GM13976 (cell line): ENCODE measurements around the gene HIRIP3.

Source experiments
- DNase-seq: peaks from one replicate; pipeline ENCODE4 v3.0.0; 2012; ENCODE audit warnings: low spot score
- in situ Hi-C: fragments of 300-500 bp; cut with MboI; formaldehyde crosslinking; loops from one replicate; pipeline ENCODE4 v1.12.0; 2022; ENCODE audit warnings: low sequenced_read_pairs, mixed read lengths, inconsistent platforms; ENCODE audit not compliant: unreplicated experiment
- TF ChIP-seq, protein P1 (sequence below): IDR thresholded peaks from 2 replicates; pipeline ENCODE4 v1.5.1; 2012; ENCODE audit warnings: borderline replicate concordance, mild to moderate bottlenecking; ENCODE audit not compliant: insufficient read depth; ENCODE audit errors: extremely low read depth, missing control alignments, control extremely low read depth

Gene HIRIP3

GRCh38 chr16:30009990-30010843, 14.8 kb upstream of the HIRIP3 start:
- in situ Hi-C loops: loop anchor here (25.0 kb wide), 1 partner anchor 323 kb away; the partner anchor contains the start of gene QPRT
- DNase-seq: no peak
- TF ChIP-seq, protein P1, sequence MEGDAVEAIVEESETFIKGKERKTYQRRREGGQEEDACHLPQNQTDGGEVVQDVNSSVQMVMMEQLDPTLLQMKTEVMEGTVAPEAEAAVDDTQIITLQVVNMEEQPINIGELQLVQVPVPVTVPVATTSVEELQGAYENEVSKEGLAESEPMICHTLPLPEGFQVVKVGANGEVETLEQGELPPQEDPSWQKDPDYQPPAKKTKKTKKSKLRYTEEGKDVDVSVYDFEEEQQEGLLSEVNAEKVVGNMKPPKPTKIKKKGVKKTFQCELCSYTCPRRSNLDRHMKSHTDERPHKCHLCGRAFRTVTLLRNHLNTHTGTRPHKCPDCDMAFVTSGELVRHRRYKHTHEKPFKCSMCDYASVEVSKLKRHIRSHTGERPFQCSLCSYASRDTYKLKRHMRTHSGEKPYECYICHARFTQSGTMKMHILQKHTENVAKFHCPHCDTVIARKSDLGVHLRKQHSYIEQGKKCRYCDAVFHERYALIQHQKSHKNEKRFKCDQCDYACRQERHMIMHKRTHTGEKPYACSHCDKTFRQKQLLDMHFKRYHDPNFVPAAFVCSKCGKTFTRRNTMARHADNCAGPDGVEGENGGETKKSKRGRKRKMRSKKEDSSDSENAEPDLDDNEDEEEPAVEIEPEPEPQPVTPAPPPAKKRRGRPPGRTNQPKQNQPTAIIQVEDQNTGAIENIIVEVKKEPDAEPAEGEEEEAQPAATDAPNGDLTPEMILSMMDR: no peak

DNA sequence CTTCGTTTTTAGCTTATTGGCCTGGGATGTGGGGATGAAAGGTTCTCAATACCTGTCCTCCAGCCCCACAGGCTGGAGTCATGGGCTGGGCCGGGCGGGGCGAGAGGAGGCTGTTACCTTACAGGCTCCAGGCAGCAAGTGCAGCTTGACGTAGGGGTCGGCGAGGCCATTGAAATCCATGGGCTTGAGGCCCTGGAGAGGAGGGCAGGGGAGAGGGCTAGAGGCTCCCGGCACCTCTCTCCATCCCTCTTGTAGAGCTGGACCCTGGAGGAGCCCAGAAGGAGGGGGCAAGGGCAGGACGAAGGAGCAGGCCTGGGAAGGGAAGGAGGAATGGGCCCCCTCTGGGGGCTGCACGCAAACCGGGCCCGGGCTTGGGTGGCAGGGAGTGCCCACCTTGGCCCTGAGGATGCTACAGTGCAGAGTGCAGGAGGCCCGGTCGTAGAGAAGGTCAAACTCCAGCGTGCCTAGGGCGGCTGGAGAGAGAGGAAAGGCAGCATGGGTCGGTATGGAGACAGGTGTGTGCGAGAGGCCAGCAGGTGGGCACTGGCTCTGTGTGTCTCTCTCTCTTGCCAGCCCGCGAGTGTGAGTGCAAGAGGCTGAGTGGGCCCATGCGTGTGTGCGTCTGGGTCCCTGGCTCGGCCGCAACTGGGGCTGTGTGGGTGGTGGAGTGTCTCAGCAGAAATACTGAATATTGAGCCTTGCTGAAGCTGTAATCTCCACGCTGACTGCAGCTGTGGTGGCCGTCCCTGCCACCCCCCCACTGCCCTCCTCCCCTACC, 13.9 kb upstream of the HIRIP3 start:
- in situ Hi-C loops: loop anchor here (25.0 kb wide), 1 partner anchor 322 kb away; the partner anchor contains the start of gene QPRT
- TF ChIP-seq, protein P1: no peak
- no peak for DNase-seq

- in situ Hi-C loops: loop anchor here (25.0 kb wide), 1 partner anchor 320 kb away; the partner anchor contains the start of gene QPRT
- TF ChIP-seq, protein P1: no peak
- no peak for DNase-seq
Measured at GRCh38 chr16:30007378-30007895, 12.0 kb upstream of the HIRIP3 start.

DNA sequence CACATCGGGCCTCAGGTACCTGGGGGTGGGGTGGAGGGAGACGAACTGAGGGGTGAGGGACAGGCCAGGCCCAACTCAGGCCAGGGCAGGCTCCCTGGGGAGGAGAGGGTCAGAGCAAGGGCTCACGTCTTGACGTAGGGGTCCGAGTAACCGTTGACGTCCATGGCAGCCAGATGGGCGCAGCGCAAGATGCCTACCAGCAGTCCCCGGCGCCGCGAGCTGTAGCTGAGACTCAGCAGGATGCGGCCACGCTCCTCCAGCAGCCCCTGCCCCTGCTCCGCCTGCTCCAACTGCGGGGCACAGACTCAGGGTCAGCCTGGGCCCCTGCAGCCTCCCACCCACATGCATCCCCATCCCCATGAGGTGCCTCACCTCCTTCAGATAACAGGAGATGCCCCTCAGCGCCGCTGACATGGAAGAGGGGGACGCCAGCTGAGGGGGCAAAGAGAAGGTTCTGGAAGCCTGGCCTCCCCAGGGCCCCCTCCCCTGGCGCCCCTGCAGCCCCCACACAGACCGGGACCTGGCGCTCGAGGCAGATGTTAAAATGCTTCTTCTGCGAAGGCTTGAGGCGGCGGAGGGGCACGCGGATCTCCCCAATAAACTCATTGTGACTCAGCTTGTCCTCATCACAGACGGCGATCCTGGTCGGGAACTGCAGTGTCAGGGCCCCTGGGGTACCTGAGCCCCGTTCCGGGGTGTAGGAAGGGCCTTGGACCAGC, 11.4 kb upstream of the HIRIP3 start:
- in situ Hi-C loops: loop anchor here (25.0 kb wide), 1 partner anchor 320 kb away; the partner anchor contains the start of gene QPRT
- TF ChIP-seq, protein P1: no peak

GRCh38 chr16:30006095-30006473, 10.7 kb upstream of the HIRIP3 start:
- TF ChIP-seq, protein P1: no peak
- in situ Hi-C loops: loop anchor here (25.0 kb wide), 1 partner anchor 319 kb away; the partner anchor contains the start of gene QPRT
- DNase-seq: no peak

More for the DNA sequence above, 11.4 kb upstream of the HIRIP3 start:
- no peak for DNase-seq
